ENCODE data around the gene UGT1A4. TPM values are rescaled to one million over a fixed set of nuclear protein-coding genes. Genes with fewer than 3 reads are reported as not detected.

Gene UGT1A4
- total RNA-seq, 2 donors from 2014 or later, result 2.2 to 4.0 TPM

GRCh38 chr2:233801357-233802131 is 83.0 kb downstream of the UGT1A4 start:
- intact Hi-C loops (cut with DNase I, micrococcal nuclease), result no loop called here
- DNase-seq (no peak), ATAC-seq (no peak)

GRCh38 chr2:233802132-233802815 is 83.7 kb downstream of the UGT1A4 start:
- DNase-seq, result no peak
- intact Hi-C loops (cut with DNase I, micrococcal nuclease), result no loop called here

GRCh38 chr2:233803292-233803911 is 84.9 kb downstream of the UGT1A4 start:
- intact Hi-C loops (cut with DNase I, micrococcal nuclease), result no loop called here
- DNase-seq (no peak), ATAC-seq (no peak)

More at GRCh38 chr2:233802132-233802815, 83.7 kb downstream of the UGT1A4 start:
- no peak for ATAC-seq

- DNase-seq (no peak), ATAC-seq (no peak)
- intact Hi-C loops (cut with DNase I, micrococcal nuclease), result no loop called here
Observed at GRCh38 chr2:233803994-233804393, 85.5 kb downstream of the UGT1A4 start.

DNA sequence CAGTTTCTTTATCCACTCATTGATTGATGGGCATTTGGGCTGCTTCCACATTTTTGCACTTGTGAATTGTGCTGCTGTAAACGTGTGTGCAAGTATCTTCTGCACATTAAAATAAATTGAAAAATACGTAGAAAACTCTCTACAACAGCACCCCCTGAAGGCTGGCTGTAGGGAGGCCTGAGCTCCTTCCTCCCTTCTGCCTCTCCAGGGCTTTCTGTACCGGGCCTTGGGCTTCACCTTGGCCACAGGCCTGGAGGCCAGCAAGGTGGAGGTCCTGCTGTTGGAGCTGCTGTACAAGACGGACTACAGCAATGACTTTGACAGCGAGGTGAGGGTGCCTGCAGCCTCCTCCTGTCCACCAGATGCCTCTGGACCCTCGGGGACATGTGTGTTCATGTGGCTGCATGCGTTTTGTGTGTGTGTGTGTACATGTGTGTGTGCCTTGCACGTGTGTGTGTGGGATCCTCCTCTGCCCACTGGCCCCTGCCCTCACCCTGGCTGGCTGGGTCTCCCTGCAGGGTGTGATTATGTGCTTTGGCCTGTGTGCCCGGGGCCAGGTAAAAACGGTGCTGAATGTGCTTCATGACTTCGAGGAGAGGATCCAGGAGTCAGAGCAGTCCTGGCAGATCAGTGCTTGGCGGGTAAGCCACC is 88.8 kb downstream of the UGT1A4 start:
- ATAC-seq (no peak), DNase-seq (no peak)
- intact Hi-C loops (cut with DNase I, micrococcal nuclease), result no loop called here

GRCh38 chr2:233807966-233808935 is 89.7 kb downstream of the UGT1A4 start:
- DNase-seq, result no peak
- ATAC-seq, result no peak
- intact Hi-C loops (cut with DNase I, micrococcal nuclease), result no loop called here

DNA sequence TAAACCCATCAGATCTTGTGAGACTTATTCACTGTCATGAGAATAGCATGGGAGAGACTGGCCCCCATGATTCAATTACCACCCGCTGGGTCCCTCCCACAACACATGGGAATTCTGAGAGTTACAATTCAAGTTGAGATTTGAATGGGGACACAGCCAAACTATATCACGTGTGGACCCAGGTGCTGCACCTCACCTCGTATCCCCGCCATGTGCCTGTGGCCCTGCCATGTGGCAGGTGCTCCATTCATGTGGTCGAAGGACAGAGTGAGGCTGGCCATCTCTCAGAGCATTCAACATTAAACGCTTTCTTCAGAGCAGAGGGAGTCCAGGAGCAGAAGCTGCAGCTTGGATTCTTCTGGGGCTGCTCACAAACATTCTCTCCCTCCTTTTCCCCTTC is 91.8 kb downstream of the UGT1A4 start:
- no peak for DNase-seq
- no peak for ATAC-seq
- intact Hi-C loops (cut with DNase I, micrococcal nuclease), result no loop called here

GRCh38 chr2:233811087-233811486 is 92.6 kb downstream of the UGT1A4 start:
- intact Hi-C loops (cut with DNase I, micrococcal nuclease), result no loop called here
- ATAC-seq, result no peak
- no peak for DNase-seq

- DNase-seq, result no peak
- intact Hi-C loops (cut with DNase I, micrococcal nuclease), result no loop called here
- ATAC-seq, result no peak
Observed at GRCh38 chr2:233811732-233812131, 93.2 kb downstream of the UGT1A4 start.

- no peak for ATAC-seq
- DNase-seq, result no peak
- intact Hi-C loops (cut with DNase I, micrococcal nuclease), result no loop called here
Observed at GRCh38 chr2:233813236-233814055, 94.9 kb downstream of the UGT1A4 start.

DNA sequence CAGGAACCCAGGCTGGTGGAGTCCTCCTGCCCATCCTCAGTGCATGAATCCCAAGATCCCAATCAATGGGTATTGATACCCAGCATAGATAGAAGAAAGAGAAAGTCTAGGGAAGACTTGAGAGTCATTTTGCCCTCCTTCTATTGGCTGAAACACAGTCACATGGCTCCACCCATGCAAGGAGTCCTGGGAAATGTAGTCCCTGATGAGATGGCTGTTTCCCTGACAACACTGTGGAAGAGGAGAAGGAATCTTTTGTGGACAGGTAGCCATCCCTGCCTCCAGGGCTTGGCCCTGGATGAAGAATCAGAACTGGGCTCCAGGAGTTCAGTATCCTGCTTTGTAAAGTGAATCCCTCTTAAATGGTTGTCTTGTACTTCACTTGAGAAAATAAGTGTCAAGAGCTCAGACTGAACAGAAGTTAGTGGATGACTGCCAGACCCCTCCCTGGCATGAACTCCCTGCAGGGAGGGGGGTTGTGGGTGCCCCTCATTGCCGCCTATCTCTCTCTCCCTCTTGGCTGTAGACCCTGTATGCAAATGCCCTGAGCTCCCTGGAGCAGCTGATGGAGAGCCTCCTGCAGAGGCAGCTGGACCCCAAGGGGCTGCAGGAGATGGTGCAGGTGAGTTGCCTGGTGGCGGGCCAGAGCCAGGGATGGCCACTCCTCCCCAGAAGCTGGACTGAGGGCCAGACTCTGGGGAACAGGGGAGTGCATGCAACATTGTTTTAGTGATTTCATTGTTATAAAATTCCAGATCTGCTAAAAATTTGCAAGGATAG is 95.7 kb downstream of the UGT1A4 start:
- DNase-seq, result no peak
- ATAC-seq, result no peak
- intact Hi-C loops (cut with DNase I, micrococcal nuclease), result no loop called here

GRCh38 chr2:233815861-233816260 is 97.3 kb downstream of the UGT1A4 start:
- intact Hi-C loops (cut with DNase I, micrococcal nuclease), result no loop called here
- no peak for ATAC-seq
- DNase-seq, result no peak

DNA sequence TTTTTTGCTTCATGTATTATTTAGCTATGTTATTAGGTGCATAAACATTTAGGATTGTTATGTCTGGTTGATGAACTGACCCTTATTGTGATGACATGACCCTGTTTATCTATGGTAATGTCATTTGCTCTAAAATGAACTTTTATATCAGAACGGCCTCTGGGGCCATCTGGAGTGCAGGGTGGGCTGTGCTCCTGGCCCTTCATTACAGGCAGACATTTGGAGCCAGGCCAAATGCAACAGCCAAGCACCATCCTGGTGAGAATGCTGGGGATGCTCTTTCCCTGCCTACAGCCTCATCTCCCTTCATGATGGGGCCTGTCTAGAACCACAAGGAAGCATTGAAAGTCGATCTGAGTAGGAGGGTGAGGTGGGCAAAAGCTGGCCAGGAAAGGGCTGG is 97.8 kb downstream of the UGT1A4 start:
- ATAC-seq (no peak), DNase-seq (no peak)
- intact Hi-C loops (cut with DNase I, micrococcal nuclease), result no loop called here

DNA sequence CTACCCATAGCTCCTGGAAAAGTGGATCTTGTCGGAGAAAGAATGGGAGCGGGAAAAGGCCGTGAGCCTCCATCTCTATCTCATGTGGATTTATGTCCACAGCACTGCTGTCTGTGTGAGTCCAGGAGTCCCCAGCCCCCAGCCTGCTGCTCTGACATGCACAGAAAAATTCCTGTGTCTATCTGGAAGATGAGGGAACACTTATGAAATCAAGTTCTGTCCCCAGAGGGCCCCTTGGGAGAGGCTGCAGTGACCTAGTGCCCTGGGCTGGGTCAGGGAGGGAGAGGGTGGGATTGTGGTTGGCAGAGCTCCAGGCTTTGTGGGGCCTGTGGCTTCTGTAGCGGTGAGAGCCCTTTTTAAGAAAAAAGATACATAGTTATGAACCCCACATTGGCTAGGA is 98.2 kb downstream of the UGT1A4 start:
- no peak for DNase-seq
- intact Hi-C loops (cut with DNase I, micrococcal nuclease), result no loop called here
- ATAC-seq, result no peak

DNA sequence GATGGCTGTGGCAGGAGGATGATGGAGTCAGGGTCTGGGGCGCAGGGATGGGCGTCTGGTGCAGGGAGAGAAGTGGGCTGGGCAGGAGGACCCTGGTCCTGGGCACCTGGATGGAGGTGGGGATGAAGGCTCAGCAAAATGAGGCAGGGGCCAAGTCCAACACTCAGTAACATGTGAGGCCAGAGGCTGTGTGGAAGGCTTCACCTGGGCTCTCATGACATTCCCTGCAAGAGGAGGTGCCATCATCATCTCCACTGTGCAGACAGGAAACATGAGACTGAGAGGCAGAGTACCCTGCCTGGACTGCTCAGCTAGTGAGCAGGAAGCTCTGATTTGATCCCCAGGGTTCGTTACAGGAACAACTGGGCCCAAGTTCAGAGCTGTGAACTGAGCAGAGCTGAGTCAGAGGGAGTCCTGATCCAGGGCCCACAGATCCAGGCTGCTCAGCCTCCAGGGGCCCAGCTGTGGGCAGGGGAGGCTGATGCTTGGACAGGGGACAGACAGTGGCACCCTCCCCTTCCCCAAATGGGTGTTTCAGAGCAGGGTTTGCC is 98.9 kb downstream of the UGT1A4 start:
- ATAC-seq, result no peak
- no peak for DNase-seq
- intact Hi-C loops (cut with DNase I, micrococcal nuclease), result no loop called here

DNA sequence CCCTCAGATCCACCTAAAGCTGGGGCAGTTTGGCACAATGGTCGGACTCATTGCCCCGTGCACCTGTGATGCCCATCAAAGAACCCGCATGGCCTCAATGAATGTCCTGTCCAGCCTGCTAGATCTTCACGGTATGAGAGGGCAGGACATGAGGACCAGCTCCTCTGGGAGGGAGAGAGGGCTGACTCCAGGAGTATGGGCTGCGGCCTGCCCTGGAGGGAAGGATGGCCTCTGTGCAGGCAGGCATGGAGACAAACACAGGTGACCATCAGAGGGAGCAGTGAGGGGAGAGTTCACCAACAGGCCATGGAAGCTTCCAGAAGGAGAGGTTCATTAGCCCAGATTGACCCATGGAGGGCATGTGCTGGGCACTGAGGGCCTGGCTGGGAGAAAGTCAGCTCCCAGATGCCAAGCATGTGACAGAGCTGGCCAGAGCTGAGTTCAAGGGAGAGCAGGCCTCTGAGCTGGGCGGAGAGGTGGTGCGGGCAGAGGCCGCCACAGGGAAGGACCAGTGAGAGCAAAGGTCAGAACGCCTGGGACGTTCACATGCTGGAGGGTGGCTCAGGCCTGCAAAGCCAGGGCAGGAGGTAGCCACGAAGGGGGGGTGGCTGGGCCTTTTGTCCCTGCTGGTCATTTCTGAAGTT is 99.6 kb downstream of the UGT1A4 start:
- intact Hi-C loops (cut with DNase I, micrococcal nuclease), result no loop called here
- ATAC-seq (peak; percentile 51), DNase-seq (no peak)

All from left colon (tissue), 2 donors.